GM21723 (cell line): ENCODE measurements around the gene TAS2R30.

Experiments used
- ATAC-seq: cut with Tn5 transposase; IDR thresholded peaks from one replicate; pipeline ENCODE4 v1.9.1; 2021; ENCODE audit warnings: mild to moderate bottlenecking, moderate library complexity; ENCODE audit not compliant: unreplicated experiment

Gene TAS2R30, protein sequence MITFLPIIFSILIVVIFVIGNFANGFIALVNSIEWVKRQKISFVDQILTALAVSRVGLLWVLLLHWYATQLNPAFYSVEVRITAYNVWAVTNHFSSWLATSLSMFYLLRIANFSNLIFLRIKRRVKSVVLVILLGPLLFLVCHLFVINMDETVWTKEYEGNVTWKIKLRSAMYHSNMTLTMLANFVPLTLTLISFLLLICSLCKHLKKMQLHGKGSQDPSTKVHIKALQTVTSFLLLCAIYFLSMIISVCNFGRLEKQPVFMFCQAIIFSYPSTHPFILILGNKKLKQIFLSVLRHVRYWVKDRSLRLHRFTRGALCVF

GRCh38 chr12:11134305-11134704 lies at the start of gene TAS2R30:
Gene TAS2R30 (minus strand): TSS chr12:11134644. CDS start chr12:11134244, 400 bp downstream.
- no peak for ATAC-seq

DNA sequence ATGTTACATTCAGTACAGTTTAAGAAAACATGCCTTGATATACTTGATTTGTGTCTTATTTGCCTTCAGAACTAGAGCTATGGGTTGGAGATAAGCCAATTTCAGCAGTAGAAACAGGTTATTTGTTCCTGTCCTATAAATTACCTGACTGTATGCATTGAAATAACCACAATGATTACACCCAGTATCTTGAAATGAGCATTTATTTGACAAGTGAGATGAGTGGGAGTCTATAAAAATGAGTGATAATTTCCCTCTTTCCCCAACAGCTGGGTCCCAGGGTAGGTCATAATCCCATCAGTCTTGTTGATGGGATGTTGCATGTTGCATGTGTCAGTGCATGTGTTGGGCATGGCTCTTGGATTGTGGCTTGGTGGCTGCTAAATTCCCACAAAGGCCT lies 48.6 kb upstream of the TAS2R30 start:
- ATAC-seq, result no peak

DNA sequence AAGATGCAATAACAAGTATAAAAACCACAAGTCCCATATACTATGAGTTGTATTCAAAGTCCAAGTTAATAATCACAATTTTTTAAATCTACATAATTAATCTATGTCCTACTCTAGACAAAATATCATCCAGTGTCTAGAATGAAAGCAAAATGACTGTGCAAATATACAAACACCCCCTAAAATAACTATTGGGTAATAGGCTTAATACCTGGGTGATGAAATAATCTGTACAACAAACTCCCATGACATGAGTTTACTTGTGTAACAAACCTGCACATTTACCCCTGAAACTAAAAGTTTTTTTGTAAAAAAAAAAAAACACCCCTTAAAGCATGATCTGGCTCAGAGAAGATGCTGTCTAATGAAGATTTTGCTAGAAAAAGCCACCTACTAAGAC lies 48.1 kb upstream of the TAS2R30 start:
- no peak for ATAC-seq

- ATAC-seq, result no peak
These were observed 43.8 kb upstream of the TAS2R30 start for GRCh38 chr12:11178250-11178649.

GRCh38 chr12:11174022-11174421 lies 39.6 kb upstream of the TAS2R30 start:
- no peak for ATAC-seq

DNA sequence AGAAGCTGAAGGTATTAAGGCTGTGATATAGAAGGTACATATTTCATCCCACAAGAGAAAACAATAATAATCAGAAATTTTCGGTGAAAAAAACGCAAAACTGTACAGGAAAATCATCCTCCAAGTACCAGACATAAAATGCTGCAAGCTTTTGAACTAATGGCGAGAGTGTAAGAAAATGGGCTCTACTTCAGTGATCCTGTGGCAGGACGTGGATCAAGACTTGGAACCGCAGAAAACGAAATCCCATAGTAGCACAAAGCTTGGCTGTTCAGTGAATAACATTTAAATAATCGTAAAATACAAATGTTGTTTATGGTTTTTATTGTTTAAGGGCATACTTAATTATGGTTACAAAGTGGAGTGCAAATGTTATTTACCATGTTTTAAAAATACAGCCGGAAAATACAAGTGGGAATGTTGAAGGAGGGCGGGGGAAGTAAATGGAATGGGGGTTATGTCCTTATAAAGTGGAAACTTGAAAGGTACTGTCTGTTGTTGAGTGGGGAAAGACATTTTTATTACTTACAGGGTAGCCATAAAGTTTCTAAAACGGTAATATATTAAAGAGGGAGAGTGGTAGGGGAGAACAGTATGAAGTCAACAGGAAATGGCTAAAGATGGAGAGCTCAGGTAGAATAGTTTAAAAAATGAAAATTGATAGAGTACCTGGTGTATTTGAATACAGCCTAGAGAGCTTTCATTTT lies 37.7 kb upstream of the TAS2R30 start:
- no peak for ATAC-seq

DNA sequence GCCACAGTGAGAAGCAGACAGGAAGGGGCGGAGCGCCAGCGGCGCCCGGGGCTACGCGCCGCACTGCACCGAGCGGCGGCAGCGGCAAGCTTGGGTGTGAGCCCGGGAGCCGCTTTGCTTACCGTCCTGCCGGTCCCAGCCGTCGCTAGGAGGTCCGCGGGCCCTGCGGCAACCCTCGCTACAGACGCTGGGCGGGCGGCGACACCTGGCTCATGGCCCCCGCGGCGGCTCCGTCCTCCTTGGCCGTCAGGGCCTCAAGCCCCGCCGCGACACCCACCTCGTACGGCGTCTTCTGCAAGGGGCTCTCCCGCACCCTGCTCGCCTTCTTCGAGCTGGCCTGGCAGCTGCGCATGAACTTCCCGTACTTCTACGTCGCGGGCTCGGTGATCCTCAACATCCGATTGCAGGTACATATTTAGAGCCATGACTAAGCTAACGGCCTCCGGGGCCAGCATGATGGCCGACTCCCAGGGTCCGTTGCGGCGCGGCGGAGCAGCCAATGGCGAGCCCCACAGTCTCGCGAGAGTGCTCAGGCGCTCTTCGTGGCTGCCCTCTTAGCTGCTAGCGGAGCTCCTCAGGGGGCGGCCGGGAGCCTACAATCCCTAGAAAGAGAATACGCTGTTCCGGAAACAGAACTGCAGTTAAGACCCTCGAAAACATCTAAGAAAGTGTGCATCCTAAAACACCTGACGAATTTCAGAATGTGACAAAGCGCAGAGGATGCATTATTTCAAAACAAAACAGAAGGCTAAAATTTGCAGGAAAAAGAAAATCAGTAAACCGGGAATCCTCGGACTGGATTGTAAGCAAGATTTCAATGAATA lies 36.9 kb upstream of the TAS2R30 start, which contains the start of gene SMIM10L1:
Gene SMIM10L1 (plus strand): TSS at position 50 of the 824 bp plus-strand sequence. CDS start 163 bp downstream, at position 213.
- peak; percentile 98 for ATAC-seq

- no peak for ATAC-seq
These were observed 36.3 kb upstream of the TAS2R30 start for GRCh38 chr12:11170810-11171144.

DNA sequence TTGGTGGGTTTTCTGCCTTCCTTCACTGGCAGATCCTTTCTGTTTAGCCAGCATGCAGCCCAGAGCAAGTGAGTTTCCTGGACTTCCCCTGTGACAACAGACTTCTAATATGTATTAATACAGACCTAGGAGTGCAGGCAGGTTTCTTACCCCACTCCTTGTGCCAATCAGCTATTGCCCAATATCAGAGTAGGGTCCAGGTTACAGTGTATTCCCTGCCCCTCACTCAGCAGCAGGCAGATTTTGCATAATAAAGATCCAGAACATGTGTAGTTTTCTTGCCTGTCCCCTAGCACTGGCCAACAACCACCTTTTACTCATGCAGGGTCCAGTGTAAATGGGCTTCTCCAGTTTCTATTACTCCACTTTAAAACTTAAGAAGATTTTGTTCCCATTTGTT lies 31.9 kb upstream of the TAS2R30 start:
- no peak for ATAC-seq

DNA sequence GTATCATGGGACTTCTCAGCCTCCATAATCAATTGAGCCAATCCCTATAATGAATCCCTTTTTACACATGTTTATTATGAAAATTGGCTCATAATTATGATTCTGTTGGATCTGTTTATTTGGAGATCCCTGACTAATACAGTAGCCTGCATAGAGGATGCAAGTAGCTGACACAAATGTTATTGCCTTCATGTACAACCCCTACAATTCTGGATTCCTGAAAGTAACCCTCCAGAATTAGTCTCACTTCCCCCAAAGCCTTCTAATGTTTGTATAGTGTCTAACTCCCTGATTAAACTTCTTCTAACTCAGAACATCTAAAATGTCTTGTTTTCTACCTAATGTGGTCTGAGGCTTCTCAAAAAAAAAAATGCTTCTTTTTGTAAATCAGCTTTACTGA lies 29.9 kb upstream of the TAS2R30 start:
- ATAC-seq, result no peak

GRCh38 chr12:11162502-11162901 lies 28.1 kb upstream of the TAS2R30 start:
- no peak for ATAC-seq

GRCh38 chr12:11158885-11159444 lies 24.5 kb upstream of the TAS2R30 start:
- no peak for ATAC-seq

- ATAC-seq, result no peak
These were observed 20.0 kb upstream of the TAS2R30 start for GRCh38 chr12:11154400-11154925.

DNA sequence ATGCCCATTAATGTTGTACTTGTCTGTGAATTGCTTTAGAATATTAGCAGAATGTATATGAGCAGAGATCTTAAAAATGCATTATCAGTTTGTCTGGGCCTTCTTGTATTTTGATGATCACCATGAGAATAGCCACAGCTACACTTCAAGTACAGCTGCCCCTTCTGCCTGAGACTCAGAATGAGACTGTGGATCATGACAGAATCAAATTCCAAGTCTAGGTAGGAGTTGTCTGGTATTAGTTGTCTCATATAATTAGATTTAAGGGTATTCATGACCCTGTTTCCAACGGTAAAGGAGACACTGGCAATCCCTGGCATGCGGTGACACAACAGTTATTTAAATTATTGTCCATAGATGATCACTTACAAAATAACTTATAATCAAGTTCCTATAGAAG lies 18.3 kb upstream of the TAS2R30 start:
- ATAC-seq, result no peak

- no peak for ATAC-seq
These were observed 16.4 kb upstream of the TAS2R30 start for GRCh38 chr12:11150832-11151231.

GRCh38 chr12:11147420-11147819 lies 13.0 kb upstream of the TAS2R30 start:
- ATAC-seq, result no peak

- no peak for ATAC-seq
These were observed 9.9 kb upstream of the TAS2R30 start for GRCh38 chr12:11144297-11144696.

DNA sequence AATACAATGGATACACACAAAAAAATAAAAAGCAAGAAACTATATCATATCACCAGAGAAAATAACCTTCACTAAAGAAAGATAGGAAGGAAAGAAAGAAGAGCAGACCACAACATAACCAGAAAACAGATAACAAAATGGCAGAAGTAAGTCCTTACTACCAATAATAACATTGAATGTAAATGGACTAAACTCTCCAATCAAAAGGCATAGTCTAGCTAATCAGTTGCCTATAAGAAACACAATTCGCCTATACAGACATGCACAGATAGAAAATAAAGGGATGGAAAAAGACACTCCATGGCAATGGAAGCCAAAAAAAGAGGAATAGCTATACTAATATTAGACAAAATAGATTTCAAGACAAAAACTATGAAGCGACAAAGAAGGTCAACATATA lies 8.9 kb upstream of the TAS2R30 start:
- no peak for ATAC-seq

DNA sequence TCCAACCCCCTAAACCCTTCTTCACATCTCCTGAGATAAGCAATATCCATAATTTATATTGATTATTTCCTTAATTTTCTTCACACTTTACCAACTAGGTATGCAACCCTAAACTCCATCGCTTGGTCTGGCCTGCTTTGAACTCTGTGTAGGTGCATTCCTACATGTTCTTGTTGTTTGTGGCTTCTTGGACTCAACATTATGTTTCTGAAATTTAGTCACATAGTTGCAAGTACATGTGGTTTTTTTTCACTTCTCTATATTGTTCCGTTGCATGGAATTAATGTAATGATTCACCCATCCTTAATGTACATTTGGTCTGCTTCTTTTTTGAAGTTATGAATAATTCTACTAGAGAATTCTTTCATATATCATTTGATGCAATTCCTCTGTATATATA lies 1.6 kb upstream of the TAS2R30 start:
- no peak for ATAC-seq

DNA sequence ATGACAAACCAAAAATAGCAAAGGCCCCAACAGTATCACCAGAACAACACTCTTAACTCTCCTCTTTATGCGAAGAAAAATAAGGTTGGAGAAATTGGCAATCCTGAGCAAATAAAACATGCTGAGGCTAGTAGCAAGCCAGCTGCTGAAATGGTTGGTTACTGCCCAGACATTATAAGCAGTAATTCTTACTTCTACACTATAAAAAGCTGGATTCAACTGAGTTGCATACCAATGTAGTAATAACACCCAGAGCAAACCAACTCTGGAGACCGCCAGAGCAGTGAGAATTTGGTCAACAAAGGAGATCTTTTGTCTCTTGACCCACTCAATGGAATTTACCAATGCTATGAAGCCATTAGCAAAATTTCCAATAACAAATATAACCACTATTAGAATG lies 628 bp downstream of the TAS2R30 start:
- no peak for ATAC-seq

- no peak for ATAC-seq
These were observed 1.3 kb downstream of the TAS2R30 start for GRCh38 chr12:11133162-11133561.
